ENCODE data around the gene FEM1B.

FEM1B gene

GRCh38 chr15:68265081-68265480 lies 12.5 kb upstream of the FEM1B start:
- no peak for ATAC-seq
- no peak for TF ChIP-seq PATZ1 (CRISPR knock-in tag; IDR thresholded peaks at IDR 0.05; ENCODE audit: borderline replicate concordance)
- no peak for TF ChIP-seq ISL1 (CRISPR knock-in tag; IDR thresholded peaks at IDR 0.05)
- TF ChIP-seq ARNTL (CRISPR knock-in tag; IDR thresholded peaks at IDR 0.05; ENCODE audit: borderline replicate concordance, low read depth), result no peak
- TF ChIP-seq BACH2 (CRISPR knock-in tag; IDR thresholded peaks at IDR 0.05; ENCODE audit: borderline replicate concordance), result no peak
- TF ChIP-seq PPARA (CRISPR knock-in tag; IDR thresholded peaks at IDR 0.05; ENCODE audit: borderline replicate concordance), result no peak
- TF ChIP-seq ZC3H10 (CRISPR knock-in tag; IDR thresholded peaks at IDR 0.05), result no peak

GRCh38 chr15:68265674-68266073 lies 11.9 kb upstream of the FEM1B start:
- no peak for ATAC-seq
- TF ChIP-seq PPARA (CRISPR knock-in tag; IDR thresholded peaks at IDR 0.05; ENCODE audit: borderline replicate concordance) (no peak), TSHZ2 (CRISPR knock-in tag; IDR thresholded peaks at IDR 0.05) (no peak), GLIS3 (CRISPR knock-in tag; IDR thresholded peaks at IDR 0.05) (no peak), POU6F1 (CRISPR knock-in tag; IDR thresholded peaks at IDR 0.05; ENCODE audit: borderline replicate concordance, low read depth) (no peak), SNAI2 (CRISPR knock-in tag; IDR thresholded peaks at IDR 0.05) (no peak), ESRRG (CRISPR knock-in tag; IDR thresholded peaks at IDR 0.05) (no peak), ZNF70 (CRISPR knock-in tag; IDR thresholded peaks at IDR 0.05) (no peak), TOX (CRISPR knock-in tag; IDR thresholded peaks at IDR 0.05; ENCODE audit: borderline replicate concordance) (no peak), ZNF8 (CRISPR knock-in tag; IDR thresholded peaks at IDR 0.05) (no peak), TCF4 (CRISPR knock-in tag; IDR thresholded peaks at IDR 0.05; ENCODE audit: borderline replicate concordance) (no peak), ARNTL (CRISPR knock-in tag; IDR thresholded peaks at IDR 0.05; ENCODE audit: borderline replicate concordance, low read depth) (no peak)

GRCh38 chr15:68268405-68268804 lies 9.1 kb upstream of the FEM1B start:
- TF ChIP-seq PPARA (CRISPR knock-in tag; IDR thresholded peaks at IDR 0.05; ENCODE audit: borderline replicate concordance) (no peak), CSRNP3 (CRISPR knock-in tag; IDR thresholded peaks at IDR 0.05) (no peak), CREB5 (CRISPR knock-in tag; IDR thresholded peaks at IDR 0.05; ENCODE audit: low read depth) (no peak), OSR1 (CRISPR knock-in tag; IDR thresholded peaks at IDR 0.05) (no peak), TCF4 (CRISPR knock-in tag; IDR thresholded peaks at IDR 0.05; ENCODE audit: borderline replicate concordance) (no peak), ESRRG (CRISPR knock-in tag; IDR thresholded peaks at IDR 0.05) (no peak), CSDC2 (CRISPR knock-in tag; IDR thresholded peaks at IDR 0.05) (no peak), PATZ1 (CRISPR knock-in tag; IDR thresholded peaks at IDR 0.05; ENCODE audit: borderline replicate concordance) (no peak), GLIS3 (CRISPR knock-in tag; IDR thresholded peaks at IDR 0.05) (no peak), RARB (CRISPR knock-in tag; IDR thresholded peaks at IDR 0.05) (no peak), ZNF70 (CRISPR knock-in tag; IDR thresholded peaks at IDR 0.05) (no peak), ZNF8 (CRISPR knock-in tag; IDR thresholded peaks at IDR 0.05) (no peak), ZC3H10 (CRISPR knock-in tag; IDR thresholded peaks at IDR 0.05) (no peak), BACH2 (CRISPR knock-in tag; IDR thresholded peaks at IDR 0.05; ENCODE audit: borderline replicate concordance) (no peak), SNAI2 (CRISPR knock-in tag; IDR thresholded peaks at IDR 0.05) (no peak), POU6F1 (CRISPR knock-in tag; IDR thresholded peaks at IDR 0.05; ENCODE audit: borderline replicate concordance, low read depth) (no peak), ARNTL (CRISPR knock-in tag; IDR thresholded peaks at IDR 0.05; ENCODE audit: borderline replicate concordance, low read depth) (no peak), TOX (CRISPR knock-in tag; IDR thresholded peaks at IDR 0.05; ENCODE audit: borderline replicate concordance) (no peak), ZFP3 (CRISPR knock-in tag; IDR thresholded peaks at IDR 0.05) (no peak), ZFP30 (CRISPR knock-in tag; IDR thresholded peaks at IDR 0.05) (no peak)
- ATAC-seq, result no peak

Measured in SK-N-SH treated with all-trans-retinoic acid at 6 μM for 48 hours (cell line).